ENCODE measurements around the gene TTYH1.
"Not testable (repeated sequence)": the region's sequence is repeated elsewhere in the genome, so short reads cannot be mapped to it uniquely, and the experiment has no call there.

TTYH1 gene

GRCh38 chr19:54379187-54379678 lies 36.0 kb upstream of the TTYH1 start:
- no peaks in the 10 kb centered on the region for H3K36me3 ChIP-seq (ENCODE audit: control insufficient read depth, insufficient read depth, low read length, severe bottlenecking)
- H3K9ac ChIP-seq (ENCODE audit: low read length), result no peak overlapping the region
- peaks cover 1% of the 10 kb centered on the region for H3K4me1 ChIP-seq (ENCODE audit: control insufficient read depth, insufficient read depth, low read length)
- DNase-seq (ENCODE audit: low read depth), result no peak
- no peaks in the 10 kb centered on the region for H3K27me3 ChIP-seq (replicated peaks; ENCODE audit: control insufficient read depth, insufficient read depth, low read length)
- no peak overlapping the region for H3K4me3 ChIP-seq (ENCODE audit: low read length)
- no peaks in the 10 kb centered on the region for H3K9me3 ChIP-seq (ENCODE audit: control insufficient read depth, low read length)

GRCh38 chr19:54380897-54381296 lies 34.4 kb upstream of the TTYH1 start:
- Histone ChIP-seq H3K9me3 (ENCODE audit: control insufficient read depth, low read length) (no peaks in the 10 kb centered on the region), H3K36me3 (ENCODE audit: control insufficient read depth, insufficient read depth, low read length, severe bottlenecking) (no peaks in the 10 kb centered on the region), H3K4me1 (ENCODE audit: control insufficient read depth, insufficient read depth, low read length) (no peaks in the 10 kb centered on the region), H3K9ac (ENCODE audit: low read length) (no peak overlapping the region), H3K4me3 (ENCODE audit: low read length) (no peak overlapping the region), H3K27me3 (replicated peaks; ENCODE audit: control insufficient read depth, insufficient read depth, low read length) (peaks cover 7% of the 10 kb centered on the region)
- no peak for DNase-seq (ENCODE audit: low read depth)

- H3K4me3 ChIP-seq (ENCODE audit: low read length); H3K9ac ChIP-seq (ENCODE audit: low read length); H3K36me3 ChIP-seq (ENCODE audit: control insufficient read depth, insufficient read depth, low read length, severe bottlenecking); H3K4me1 ChIP-seq (ENCODE audit: control insufficient read depth, insufficient read depth, low read length); H3K9me3 ChIP-seq (ENCODE audit: control insufficient read depth, low read length); DNase-seq (ENCODE audit: low read depth); H3K27me3 ChIP-seq (replicated peaks; ENCODE audit: control insufficient read depth, insufficient read depth, low read length): not testable (repeated sequence)
Measured at GRCh38 chr19:54382041-54382440, 33.2 kb upstream of the TTYH1 start.

- Histone ChIP-seq H3K4me3 (ENCODE audit: low read length) (no peak overlapping the region), H3K9ac (ENCODE audit: low read length) (no peak overlapping the region), H3K9me3 (ENCODE audit: control insufficient read depth, low read length) (no peaks in the 10 kb centered on the region), H3K27me3 (replicated peaks; ENCODE audit: control insufficient read depth, insufficient read depth, low read length) (peaks cover 18% of the 10 kb centered on the region), H3K36me3 (ENCODE audit: control insufficient read depth, insufficient read depth, low read length, severe bottlenecking) (no peaks in the 10 kb centered on the region), H3K4me1 (ENCODE audit: control insufficient read depth, insufficient read depth, low read length) (peaks cover 4% of the 10 kb centered on the region)
- DNase-seq (ENCODE audit: low read depth), result no peak
Measured at GRCh38 chr19:54383330-54383729, 31.9 kb upstream of the TTYH1 start.

- Histone ChIP-seq H3K4me3 (ENCODE audit: low read length) (peak overlapping the region; percentile 48), H3K4me1 (ENCODE audit: control insufficient read depth, insufficient read depth, low read length) (peaks cover 10% of the 10 kb centered on the region), H3K27me3 (replicated peaks; ENCODE audit: control insufficient read depth, insufficient read depth, low read length) (peaks cover 42% of the 10 kb centered on the region), H3K9me3 (ENCODE audit: control insufficient read depth, low read length) (no peaks in the 10 kb centered on the region), H3K9ac (ENCODE audit: low read length) (no peak overlapping the region), H3K36me3 (ENCODE audit: control insufficient read depth, insufficient read depth, low read length, severe bottlenecking) (no peaks in the 10 kb centered on the region)
- DNase-seq (ENCODE audit: low read depth), result peak; percentile 8
Measured at GRCh38 chr19:54387991-54388801, 27.1 kb upstream of the TTYH1 start.

- Histone ChIP-seq H3K4me3 (ENCODE audit: low read length) (peak overlapping the region; percentile 48), H3K27me3 (replicated peaks; ENCODE audit: control insufficient read depth, insufficient read depth, low read length) (peaks cover 42% of the 10 kb centered on the region), H3K4me1 (ENCODE audit: control insufficient read depth, insufficient read depth, low read length) (peaks cover 13% of the 10 kb centered on the region), H3K9ac (ENCODE audit: low read length) (no peak overlapping the region), H3K36me3 (ENCODE audit: control insufficient read depth, insufficient read depth, low read length, severe bottlenecking) (no peaks in the 10 kb centered on the region), H3K9me3 (ENCODE audit: control insufficient read depth, low read length) (no peaks in the 10 kb centered on the region)
- no peak for DNase-seq (ENCODE audit: low read depth)
Measured at GRCh38 chr19:54388802-54389139, 26.5 kb upstream of the TTYH1 start.

GRCh38 chr19:54389553-54389952 lies 25.7 kb upstream of the TTYH1 start:
- Histone ChIP-seq H3K36me3 (ENCODE audit: control insufficient read depth, insufficient read depth, low read length, severe bottlenecking) (no peaks in the 10 kb centered on the region), H3K9me3 (ENCODE audit: control insufficient read depth, low read length) (no peaks in the 10 kb centered on the region), H3K4me1 (ENCODE audit: control insufficient read depth, insufficient read depth, low read length) (peaks cover 13% of the 10 kb centered on the region), H3K27me3 (replicated peaks; ENCODE audit: control insufficient read depth, insufficient read depth, low read length) (peaks cover 42% of the 10 kb centered on the region), H3K4me3 (ENCODE audit: low read length) (no peak overlapping the region), H3K9ac (ENCODE audit: low read length) (no peak overlapping the region)
- DNase-seq (ENCODE audit: low read depth), result no peak

- H3K4me3 ChIP-seq (ENCODE audit: low read length), result no peak overlapping the region
- H3K9ac ChIP-seq (ENCODE audit: low read length), result no peak overlapping the region
- no peaks in the 10 kb centered on the region for H3K36me3 ChIP-seq (ENCODE audit: control insufficient read depth, insufficient read depth, low read length, severe bottlenecking)
- H3K27me3 ChIP-seq (replicated peaks; ENCODE audit: control insufficient read depth, insufficient read depth, low read length), result peaks cover 35% of the 10 kb centered on the region
- H3K9me3 ChIP-seq (ENCODE audit: control insufficient read depth, low read length), result no peaks in the 10 kb centered on the region
- H3K4me1 ChIP-seq (ENCODE audit: control insufficient read depth, insufficient read depth, low read length), result peaks cover 13% of the 10 kb centered on the region
- peak; percentile 85 for DNase-seq (ENCODE audit: low read depth)
Measured at GRCh38 chr19:54390942-54391577, 24.2 kb upstream of the TTYH1 start.

GRCh38 chr19:54391589-54392061 lies 23.6 kb upstream of the TTYH1 start:
- Histone ChIP-seq H3K27me3 (replicated peaks; ENCODE audit: control insufficient read depth, insufficient read depth, low read length) (peaks cover 35% of the 10 kb centered on the region), H3K4me1 (ENCODE audit: control insufficient read depth, insufficient read depth, low read length) (peaks cover 13% of the 10 kb centered on the region), H3K4me3 (ENCODE audit: low read length) (no peak overlapping the region), H3K36me3 (ENCODE audit: control insufficient read depth, insufficient read depth, low read length, severe bottlenecking) (no peaks in the 10 kb centered on the region), H3K9me3 (ENCODE audit: control insufficient read depth, low read length) (no peaks in the 10 kb centered on the region), H3K9ac (ENCODE audit: low read length) (no peak overlapping the region)
- no peak for DNase-seq (ENCODE audit: low read depth)

GRCh38 chr19:54392105-54392504 lies 23.2 kb upstream of the TTYH1 start:
- Histone ChIP-seq H3K9me3 (ENCODE audit: control insufficient read depth, low read length) (no peaks in the 10 kb centered on the region), H3K27me3 (replicated peaks; ENCODE audit: control insufficient read depth, insufficient read depth, low read length) (peaks cover 35% of the 10 kb centered on the region), H3K4me1 (ENCODE audit: control insufficient read depth, insufficient read depth, low read length) (peaks cover 13% of the 10 kb centered on the region), H3K36me3 (ENCODE audit: control insufficient read depth, insufficient read depth, low read length, severe bottlenecking) (no peaks in the 10 kb centered on the region), H3K9ac (ENCODE audit: low read length) (no peak overlapping the region), H3K4me3 (ENCODE audit: low read length) (no peak overlapping the region)
- no peak for DNase-seq (ENCODE audit: low read depth)

- Histone ChIP-seq H3K36me3 (ENCODE audit: control insufficient read depth, insufficient read depth, low read length, severe bottlenecking) (no peaks in the 10 kb centered on the region), H3K4me1 (ENCODE audit: control insufficient read depth, insufficient read depth, low read length) (peaks cover 9% of the 10 kb centered on the region), H3K27me3 (replicated peaks; ENCODE audit: control insufficient read depth, insufficient read depth, low read length) (peaks cover 24% of the 10 kb centered on the region), H3K9me3 (ENCODE audit: control insufficient read depth, low read length) (no peaks in the 10 kb centered on the region), H3K4me3 (ENCODE audit: low read length) (no peak overlapping the region), H3K9ac (ENCODE audit: low read length) (no peak overlapping the region)
- DNase-seq (ENCODE audit: low read depth), result no peak
Measured at GRCh38 chr19:54393381-54393780, 21.9 kb upstream of the TTYH1 start.
